Mucosa of descending colon (tissue), 3 donors: Measurements from ENCODE around the gene SH3PXD2B. TPM values are rescaled to one million over a fixed set of nuclear protein-coding genes. Genes with fewer than 3 reads are reported as not detected.

Experiments
- ATAC-seq: fragments of 200-7000 bp; cut with Tn5 transposase; one replicate; pipeline ENCODE4 v1.9.1; 2020; ENCODE audit warnings: mild to moderate bottlenecking, moderate library complexity
- DNase-seq, 3 donors: peaks; one replicate each; pipeline ENCODE4 v3.0.0-alpha.2; 2020
- H3K36me3 ChIP-seq: fragments of 200-600 bp; one replicate; pipeline ENCODE4 v1.8.0; 2021; ENCODE audit warnings: low read depth, mild to moderate bottlenecking
- H3K4me1 ChIP-seq: fragments of 200-600 bp; one replicate; pipeline ENCODE4 v1.8.0; 2021; ENCODE audit warnings: low read depth, mild to moderate bottlenecking
- H3K4me3 ChIP-seq: fragments of 200-600 bp; one replicate; pipeline ENCODE4 v1.8.0; 2021; ENCODE audit warnings: mild to moderate bottlenecking
- H3K9me3 ChIP-seq: fragments of 200-600 bp; one replicate; pipeline ENCODE4 v1.8.0; 2021; ENCODE audit warnings: mild to moderate bottlenecking
- CTCF ChIP-seq: fragments of 200-600 bp; IDR thresholded peaks from one replicate; pipeline ENCODE4 v1.8.0; 2022; ENCODE audit warnings: antibody characterized with exemption, mild to moderate bottlenecking
- intact Hi-C, 2 donors: fragments of 100-400 bp; cut with DNase I in 1 of 2; cut with micrococcal nuclease in 1 of 2; formaldehyde crosslinking; loops; one replicate each; pipeline versions ENCODE4 v1.11.0 to v1.11.1; 2022; cut with DNase I, micrococcal nuclease
- total RNA-seq, 3 donors: library from RNA; stranded (reverse); fragmentation: NEBNext Ultra II Directional in 2 of 3; extraction: Animal tissue kit (Norgen Biotek cat#: 25700) in 2 of 3; gene quantifications; one replicate each; pipeline versions ENCODE4 v1.2.1 to v1.2.4, GENCODE V29; 2021 to 2023
- donor health status: DM: no; HTN: no; CAD: no; lungs with moderate emphysema.
- donor health status: DM: no; HTN: no; CAD: no.
- donor health status: DM: no; HTN: yes; CAD: no.

Gene SH3PXD2B
- total RNA-seq, 3 donors from 2014 or later = 5.4 to 28.7 (median 19.9) TPM

- Histone ChIP-seq H3K4me3 (no peak overlapping the region), H3K4me1 (no peaks in the 10 kb centered on the region), H3K36me3 (no peaks in the 10 kb centered on the region), H3K9me3 (no peaks in the 10 kb centered on the region)
- no peak for TF ChIP-seq CTCF
- ATAC-seq (no peak), DNase-seq (no peak)
- intact Hi-C loops = no loop called here
Observed at GRCh38 chr5:172364773-172365172, 89.6 kb downstream of the SH3PXD2B start.

GRCh38 chr5:172362755-172363154, 91.6 kb downstream of the SH3PXD2B start:
- no peak for TF ChIP-seq CTCF
- ATAC-seq (no peak), DNase-seq (no peak)
- no peak overlapping the region for H3K4me3 ChIP-seq
- no peaks in the 10 kb centered on the region for H3K9me3 ChIP-seq
- H3K4me1 ChIP-seq = no peaks in the 10 kb centered on the region
- intact Hi-C loops = no loop called here
- no peaks in the 10 kb centered on the region for H3K36me3 ChIP-seq

GRCh38 chr5:172361566-172362238, 92.6 kb downstream of the SH3PXD2B start:
- H3K9me3 ChIP-seq = no peaks in the 10 kb centered on the region
- no peaks in the 10 kb centered on the region for H3K36me3 ChIP-seq
- intact Hi-C loops = no loop called here
- DNase-seq (no peak), ATAC-seq (no peak)
- H3K4me1 ChIP-seq = no peaks in the 10 kb centered on the region
- no peak overlapping the region for H3K4me3 ChIP-seq
- no peak for TF ChIP-seq CTCF

- DNase-seq = no peak
- Histone ChIP-seq H3K9me3 (no peaks in the 10 kb centered on the region), H3K4me1 (no peaks in the 10 kb centered on the region), H3K36me3 (no peaks in the 10 kb centered on the region), H3K4me3 (no peak overlapping the region)
- TF ChIP-seq CTCF = no peak
- no peak for ATAC-seq
- intact Hi-C loops = no loop called here
Observed at GRCh38 chr5:172358345-172358744, 96.0 kb downstream of the SH3PXD2B start.

GRCh38 chr5:172356527-172356926, 97.8 kb downstream of the SH3PXD2B start:
- Histone ChIP-seq H3K4me1 (no peaks in the 10 kb centered on the region), H3K36me3 (no peaks in the 10 kb centered on the region), H3K4me3 (no peak overlapping the region), H3K9me3 (no peaks in the 10 kb centered on the region)
- intact Hi-C loops = no loop called here
- TF ChIP-seq CTCF = no peak
- ATAC-seq (no peak), DNase-seq (no peak)

GRCh38 chr5:172356047-172356446, 98.3 kb downstream of the SH3PXD2B start:
- Histone ChIP-seq H3K4me1 (no peaks in the 10 kb centered on the region), H3K36me3 (no peaks in the 10 kb centered on the region), H3K4me3 (no peak overlapping the region), H3K9me3 (no peaks in the 10 kb centered on the region)
- ATAC-seq = no peak
- intact Hi-C loops = no loop called here
- DNase-seq = no peak
- no peak for TF ChIP-seq CTCF
